Measurements from ENCODE around the gene CHCHD1. TPM values are rescaled to one million over a fixed set of nuclear protein-coding genes. Genes with fewer than 3 reads are reported as not detected.
A peak's percentile ranks its signal among the peaks of the same experiment; 100 is the strongest.
"Not testable (repeated sequence)": the region's sequence is repeated elsewhere in the genome, so short reads cannot be mapped to it uniquely, and the experiment has no call there.

Gene CHCHD1
- polyA plus RNA-seq, 3 donors: 47.1 to 51.8 (median 50.2) TPM

DNA sequence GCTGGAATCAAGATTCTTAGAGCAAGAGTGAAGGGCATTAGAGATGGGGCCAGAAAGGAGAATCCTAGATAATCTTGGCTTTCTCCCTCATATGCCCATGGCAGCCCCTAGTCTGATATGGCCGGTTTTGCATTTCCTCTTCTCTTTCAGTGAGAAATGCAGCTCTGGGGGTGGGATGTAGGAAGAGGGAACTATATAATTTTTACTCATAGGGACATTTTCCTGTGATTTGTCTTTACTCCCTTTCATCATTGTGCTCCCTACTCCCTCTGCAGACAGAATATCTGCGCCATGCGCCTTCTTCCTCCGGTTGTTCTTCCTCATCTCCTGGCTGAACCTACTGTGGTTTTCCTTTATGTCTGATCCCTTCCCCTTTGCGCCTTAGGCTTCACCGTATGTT lies 16.8 kb upstream of the CHCHD1 start:
- DNase-seq (ENCODE audit: low read depth in 3 of 3, low spot score in 2 of 3): no peak

DNA sequence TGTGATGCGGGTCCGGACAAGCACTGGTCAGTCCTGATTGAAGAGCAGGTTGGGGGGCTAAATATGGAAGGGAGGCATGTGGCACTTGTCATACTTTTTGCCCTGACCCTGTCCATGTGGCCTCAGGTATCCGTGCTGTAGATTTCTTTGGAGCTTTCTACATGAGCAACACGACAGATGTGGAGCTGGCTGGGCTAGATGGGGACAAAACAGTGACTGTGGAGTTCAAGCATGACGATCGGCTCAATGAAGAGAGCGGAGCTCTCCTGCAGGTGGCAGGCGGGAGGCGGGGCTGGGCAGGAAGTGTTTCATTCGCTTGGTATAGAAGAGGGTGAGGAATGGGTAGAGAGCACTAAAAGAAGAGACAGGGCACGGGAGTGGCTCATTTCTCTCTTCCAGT lies 13.0 kb upstream of the CHCHD1 start:
- no peak for DNase-seq (ENCODE audit: low read depth in 3 of 3, low spot score in 2 of 3)

DNA sequence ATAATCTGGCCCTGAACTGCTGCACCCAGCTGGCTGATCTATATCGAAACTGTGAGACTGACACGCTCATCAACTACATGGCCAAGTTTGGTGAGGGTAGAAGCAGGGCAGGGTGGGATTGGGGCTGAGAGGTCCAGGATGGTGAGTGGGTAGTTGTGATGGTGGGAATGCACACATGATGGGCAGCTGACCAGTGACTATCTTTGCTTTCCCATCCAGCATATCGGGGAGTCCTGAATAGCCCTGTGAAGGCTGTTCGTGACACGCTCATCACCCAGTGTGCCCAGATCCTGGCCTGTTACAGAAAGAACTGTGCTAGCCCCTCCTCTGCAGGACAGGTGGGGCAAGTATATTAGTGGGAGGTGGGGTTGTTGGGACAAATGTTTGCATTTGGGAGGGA lies 12.5 kb upstream of the CHCHD1 start:
- DNase-seq (ENCODE audit: low read depth in 3 of 3, low spot score in 2 of 3): no peak

DNA sequence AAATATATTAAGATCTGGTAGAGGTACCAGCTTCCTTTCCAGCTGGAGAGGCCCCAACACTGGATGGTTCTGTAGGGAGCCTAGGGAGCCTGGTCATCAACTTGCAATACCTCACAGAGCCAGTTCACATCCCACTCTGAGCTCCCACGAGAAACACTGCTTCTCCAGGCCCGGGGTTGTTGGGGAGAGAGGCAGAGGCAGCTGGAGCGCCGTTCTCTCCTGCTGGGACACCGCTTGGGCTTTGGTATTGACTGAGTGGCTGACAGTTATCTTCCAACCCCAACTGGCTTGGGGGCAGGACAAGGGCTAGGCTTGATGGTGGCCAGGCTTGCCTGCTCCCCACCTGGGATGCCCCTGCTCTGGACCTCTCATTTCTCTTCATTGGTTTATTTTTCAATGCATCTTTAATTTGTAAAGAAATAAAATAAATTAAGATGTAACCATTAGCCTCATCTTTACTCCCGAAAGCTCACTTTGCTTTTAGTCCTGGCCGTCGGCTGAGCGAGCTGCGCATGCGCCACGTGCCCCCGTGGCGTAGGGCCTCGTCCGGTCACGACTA lies 10.0 kb upstream of the CHCHD1 start:
- DNase-seq (ENCODE audit: low read depth in 3 of 3, low spot score in 2 of 3): peak; percentile 66 to 79 (median 76)

DNA sequence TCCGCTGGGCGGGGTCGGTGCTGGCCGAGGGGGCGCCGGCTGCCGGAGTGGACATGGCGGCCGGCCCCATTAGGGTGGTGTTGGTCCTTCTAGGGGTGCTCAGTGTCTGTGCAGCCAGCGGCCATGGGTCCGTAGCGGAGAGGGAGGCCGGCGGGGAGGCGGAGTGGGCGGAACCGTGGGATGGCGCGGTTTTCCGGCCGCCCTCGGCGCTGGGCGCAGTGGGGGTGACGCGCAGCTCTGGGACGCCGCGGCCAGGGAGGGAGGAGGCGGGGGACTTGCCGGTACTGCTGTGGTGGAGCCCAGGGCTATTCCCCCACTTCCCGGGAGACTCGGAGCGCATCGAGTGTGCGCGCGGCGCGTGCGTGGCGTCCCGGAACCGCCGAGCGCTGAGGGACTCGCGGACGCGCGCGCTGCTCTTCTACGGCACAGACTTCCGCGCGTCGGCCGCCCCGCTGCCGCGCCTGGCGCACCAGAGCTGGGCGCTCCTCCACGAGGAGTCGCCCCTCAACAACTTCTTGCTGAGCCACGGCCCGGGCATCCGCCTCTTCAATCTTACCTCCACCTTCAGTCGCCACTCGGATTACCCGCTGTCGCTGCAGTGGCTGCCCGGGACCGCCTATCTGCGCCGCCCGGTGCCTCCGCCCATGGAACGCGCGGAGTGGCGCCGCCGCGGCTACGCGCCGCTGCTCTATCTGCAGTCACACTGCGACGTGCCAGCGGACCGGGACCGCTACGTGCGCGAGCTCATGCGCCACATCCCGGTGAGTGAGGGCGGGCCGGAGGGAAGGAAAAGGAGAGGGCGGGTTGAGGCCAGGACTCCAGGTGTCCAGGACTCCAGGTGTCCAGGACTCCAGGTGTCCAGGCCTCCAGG lies 9.3 kb upstream of the CHCHD1 start:
- peak in 1 of 3 donors; percentile 68 for DNase-seq (ENCODE audit: low read depth in 3 of 3, low spot score in 2 of 3)

DNA sequence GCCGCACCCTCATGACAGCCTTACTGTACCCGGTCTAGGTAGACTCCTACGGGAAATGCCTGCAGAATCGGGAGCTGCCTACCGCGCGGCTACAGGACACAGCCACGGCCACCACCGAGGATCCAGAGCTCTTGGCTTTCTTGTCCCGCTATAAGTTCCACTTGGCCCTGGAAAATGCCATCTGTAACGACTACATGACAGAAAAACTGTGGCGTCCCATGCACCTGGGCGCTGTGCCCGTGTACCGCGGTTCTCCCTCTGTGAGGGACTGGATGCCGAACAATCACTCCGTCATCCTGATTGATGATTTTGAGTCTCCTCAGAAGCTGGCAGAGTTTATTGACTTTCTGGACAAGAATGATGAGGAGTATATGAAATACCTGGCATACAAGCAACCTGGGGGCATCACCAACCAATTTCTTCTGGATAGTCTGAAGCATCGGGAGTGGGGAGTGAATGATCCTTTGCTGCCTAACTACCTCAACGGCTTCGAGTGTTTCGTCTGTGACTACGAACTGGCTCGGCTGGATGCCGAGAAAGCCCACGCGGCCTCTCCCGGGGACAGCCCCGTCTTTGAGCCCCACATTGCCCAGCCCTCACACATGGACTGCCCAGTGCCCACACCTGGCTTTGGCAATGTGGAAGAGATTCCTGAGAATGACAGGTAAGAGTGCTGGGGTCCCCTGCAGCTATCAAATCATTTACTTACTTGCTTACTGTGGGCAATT lies 8.5 kb upstream of the CHCHD1 start:
- no peak for DNase-seq (ENCODE audit: low read depth in 3 of 3, low spot score in 2 of 3)

DNA sequence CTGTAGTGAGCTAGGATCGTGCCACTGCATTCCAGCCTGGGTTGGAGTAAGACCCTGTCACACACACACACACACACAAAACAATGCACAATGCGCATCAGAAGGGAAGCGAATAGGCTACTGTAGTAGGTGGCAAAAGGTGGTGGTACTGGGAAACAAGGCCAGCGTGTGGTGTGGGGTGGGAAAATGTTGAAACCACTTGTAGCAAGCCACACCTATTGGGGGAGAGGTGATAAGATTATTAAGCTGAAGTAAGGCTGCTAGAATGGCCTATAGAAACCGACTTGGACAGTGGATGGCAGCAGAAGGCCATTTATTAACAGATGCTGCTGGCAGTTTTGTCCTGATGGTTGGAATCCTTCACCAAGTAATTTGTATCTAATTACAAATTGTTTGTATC lies 7.2 kb upstream of the CHCHD1 start:
- DNase-seq (ENCODE audit: low read depth in 3 of 3, low spot score in 2 of 3): no peak

DNA sequence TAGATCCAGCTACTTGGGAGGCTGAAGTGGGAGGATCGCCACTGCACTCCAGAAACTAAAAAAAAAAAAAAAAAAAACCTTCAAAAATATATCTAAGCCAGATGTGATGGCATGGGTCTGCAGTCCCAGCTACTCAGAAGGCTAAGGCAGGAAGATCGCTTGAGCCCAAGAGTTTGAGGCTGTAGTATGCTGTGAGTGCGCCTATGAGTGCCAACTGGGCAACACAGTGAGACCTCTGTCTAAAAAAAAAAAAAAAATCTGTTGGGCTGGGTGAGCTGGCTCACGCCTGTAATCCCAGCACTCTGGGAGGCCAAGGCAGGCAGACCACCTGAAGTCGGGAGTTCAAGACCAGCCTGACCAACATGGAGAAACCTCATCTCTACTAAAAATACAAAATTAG lies 2.8 kb upstream of the CHCHD1 start:
- no peak for DNase-seq (ENCODE audit: low read depth in 3 of 3, low spot score in 2 of 3)

DNA sequence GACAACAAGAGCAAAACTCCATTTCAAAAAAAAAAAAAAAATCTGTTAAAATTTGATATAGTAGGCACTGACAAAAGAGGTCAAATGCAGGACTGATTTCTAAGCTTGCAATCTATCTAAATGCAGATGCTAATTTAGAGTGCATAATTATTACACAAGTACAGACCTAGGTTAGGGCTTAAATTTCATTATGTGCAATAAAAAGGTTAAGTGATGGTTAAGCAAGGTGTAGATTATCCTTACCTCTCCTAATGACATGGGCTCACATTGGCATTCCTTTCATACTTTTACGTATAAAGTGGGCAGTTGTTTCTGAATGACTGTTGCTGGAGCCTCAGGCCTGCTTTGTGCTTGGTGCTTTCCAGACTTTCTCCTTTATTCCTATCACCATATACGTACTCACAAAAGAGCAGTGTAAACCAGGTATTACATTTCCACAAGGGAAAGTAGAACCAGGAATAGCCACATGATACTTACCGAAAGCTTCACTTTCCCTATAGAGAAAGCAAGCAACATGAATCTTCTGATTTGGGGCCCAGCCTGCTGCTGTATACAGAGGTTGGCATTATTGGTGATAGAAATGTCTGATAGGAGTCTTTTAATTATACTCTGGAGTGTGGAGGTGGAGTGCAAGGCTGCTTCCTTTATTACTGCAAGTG lies 2.2 kb upstream of the CHCHD1 start:
- DNase-seq (ENCODE audit: low read depth in 3 of 3, low spot score in 2 of 3): no peak

DNA sequence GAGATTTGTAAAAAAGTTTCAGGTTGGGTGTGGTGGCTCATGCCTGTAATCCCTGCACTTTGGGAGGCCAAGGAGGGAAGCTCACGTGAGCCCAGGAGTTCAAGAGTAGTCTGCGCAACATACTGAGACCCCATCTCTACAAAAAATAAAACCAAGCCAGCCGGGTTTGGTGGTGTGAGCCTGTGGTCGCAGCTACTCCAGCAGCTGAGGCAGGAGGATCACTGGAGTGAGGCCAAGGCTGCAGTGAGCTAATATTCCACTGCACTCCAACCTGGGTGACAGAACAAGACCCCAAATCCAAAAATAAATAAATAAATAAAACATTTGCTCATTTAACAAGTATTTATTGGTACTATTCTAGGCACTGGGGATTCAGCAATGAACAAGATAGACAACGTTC lies 1.5 kb upstream of the CHCHD1 start:
- DNase-seq (ENCODE audit: low read depth in 3 of 3, low spot score in 2 of 3): no peak

DNA sequence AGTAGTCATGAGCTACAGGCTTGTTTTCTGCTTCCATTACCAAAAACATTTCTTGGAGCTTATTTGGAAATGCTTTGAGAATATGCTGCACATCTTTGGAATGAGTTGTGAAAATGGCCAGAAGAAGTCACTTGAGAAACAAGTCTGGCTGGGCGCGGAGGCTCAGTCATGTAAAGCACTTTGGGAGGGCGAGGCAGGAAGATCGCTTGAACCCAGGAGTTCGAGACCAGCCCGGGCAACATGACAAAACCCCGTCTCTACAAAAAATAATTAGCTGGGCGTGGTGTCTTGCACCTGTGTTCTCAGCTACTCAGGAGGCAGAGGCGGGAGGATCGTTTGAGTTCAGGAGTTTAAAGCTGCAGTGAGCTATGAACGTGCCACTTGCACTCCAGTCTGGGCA lies 882 bp upstream of the CHCHD1 start:
- no peak for DNase-seq (ENCODE audit: low read depth in 3 of 3, low spot score in 2 of 3)

DNA sequence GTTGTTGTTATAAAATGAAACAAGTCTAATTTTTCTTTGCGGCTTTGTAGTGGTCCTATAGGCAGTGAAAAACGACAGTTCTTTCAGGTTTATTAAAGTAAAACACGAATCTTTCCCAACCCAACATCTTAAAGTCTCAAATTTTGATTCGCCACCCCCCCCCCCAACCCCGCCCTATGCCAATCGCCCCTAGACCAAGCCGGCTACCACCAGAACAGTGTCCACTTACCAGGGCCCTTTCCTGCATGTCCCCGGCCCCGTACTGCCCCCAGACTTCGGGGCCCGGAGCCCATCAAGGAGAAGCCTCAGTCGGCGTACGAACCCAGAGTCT lies 335 bp upstream of the CHCHD1 start:
- no peak for DNase-seq (ENCODE audit: low read depth in 3 of 3, low spot score in 2 of 3)

DNA sequence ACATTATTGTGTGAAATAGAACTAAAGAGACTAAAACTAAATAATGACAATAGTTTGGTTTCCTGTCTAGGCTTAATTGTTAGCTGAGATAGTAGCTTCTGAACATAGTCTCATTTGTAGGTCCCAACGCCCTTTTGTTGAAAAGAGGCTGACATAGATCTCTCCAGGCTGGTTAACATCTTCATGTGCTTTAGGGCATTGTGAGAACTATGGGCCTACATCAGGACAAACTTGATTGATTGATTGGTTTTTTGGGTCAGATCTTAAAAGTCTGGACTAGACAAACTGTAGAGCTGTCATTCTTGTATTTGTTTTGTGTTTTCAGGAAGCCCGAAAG lies 869 bp downstream of the CHCHD1 start:
- DNase-seq (ENCODE audit: low read depth in 3 of 3, low spot score in 2 of 3): no peak

DNA sequence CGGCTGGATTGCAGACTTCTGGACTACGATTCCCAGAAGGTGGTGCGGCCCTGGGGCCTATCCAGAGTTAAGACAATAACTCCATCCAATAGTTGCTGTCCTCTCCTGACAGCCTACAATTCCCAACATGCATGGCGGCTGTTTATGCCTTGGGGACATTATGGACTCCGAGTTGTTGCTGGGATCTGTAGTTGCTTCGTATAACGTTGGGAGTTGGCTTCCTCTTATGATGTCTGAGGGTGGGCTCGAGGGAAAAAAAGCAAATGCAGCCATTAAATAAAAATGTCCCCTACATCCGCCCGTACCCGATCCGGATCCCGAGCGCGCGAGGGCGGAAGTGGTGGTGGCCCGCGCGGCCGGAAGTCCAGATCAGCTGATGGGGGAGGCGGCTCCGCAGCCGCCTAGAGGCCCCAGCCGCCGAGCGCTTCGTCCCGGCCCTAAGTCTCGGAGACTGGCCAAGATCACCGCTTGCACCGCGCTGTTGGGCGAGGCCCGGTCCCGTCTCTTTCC lies 3.4 kb downstream of the CHCHD1 start, which contains the start of gene ZSWIM8:
ZSWIM8 (plus strand) TSS at position 396 of the 510 bp plus-strand sequence. CDS start 273 bp downstream, outside the sequence.
- DNase-seq (ENCODE audit: low read depth in 3 of 3, low spot score in 2 of 3): peak; percentile 92 to 96 (median 93)

DNA sequence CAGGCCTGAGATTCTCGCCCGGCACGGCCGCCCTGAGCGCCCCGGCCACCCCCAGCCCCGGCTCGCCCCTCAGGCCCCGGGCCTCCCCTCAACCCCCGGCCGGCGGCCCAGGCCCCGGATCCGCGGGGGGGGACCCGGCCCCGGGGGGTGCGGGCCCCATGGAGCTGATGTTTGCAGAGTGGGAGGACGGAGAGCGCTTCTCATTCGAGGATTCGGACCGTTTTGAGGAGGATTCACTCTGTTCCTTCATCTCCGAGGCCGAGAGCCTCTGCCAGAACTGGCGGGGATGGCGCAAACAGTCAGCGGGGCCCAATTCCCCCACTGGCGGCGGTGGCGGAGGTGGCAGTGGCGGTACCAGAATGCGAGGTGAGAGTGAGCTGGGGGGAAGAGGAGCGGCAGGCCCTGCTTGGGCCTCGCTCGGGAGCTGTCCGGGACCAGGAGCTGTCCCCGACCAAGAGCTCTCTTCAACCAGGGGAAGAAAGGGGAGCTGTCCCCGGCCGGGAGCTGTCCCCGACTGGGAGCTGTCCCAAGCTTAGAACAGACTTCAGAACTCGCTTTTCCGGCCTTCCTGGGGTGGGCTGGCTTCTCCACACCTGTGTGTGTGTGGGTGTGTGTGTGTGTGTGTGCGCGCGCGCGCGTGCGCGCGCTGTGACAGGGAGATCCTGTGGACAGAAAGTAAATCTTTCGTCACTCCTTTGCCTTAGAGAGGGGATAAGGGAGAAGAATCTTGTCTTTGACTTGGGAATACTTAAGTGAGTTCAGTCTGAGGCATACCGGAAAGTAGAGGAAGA lies 4.1 kb downstream of the CHCHD1 start:
- no peak for DNase-seq (ENCODE audit: low read depth in 3 of 3, low spot score in 2 of 3)

DNA sequence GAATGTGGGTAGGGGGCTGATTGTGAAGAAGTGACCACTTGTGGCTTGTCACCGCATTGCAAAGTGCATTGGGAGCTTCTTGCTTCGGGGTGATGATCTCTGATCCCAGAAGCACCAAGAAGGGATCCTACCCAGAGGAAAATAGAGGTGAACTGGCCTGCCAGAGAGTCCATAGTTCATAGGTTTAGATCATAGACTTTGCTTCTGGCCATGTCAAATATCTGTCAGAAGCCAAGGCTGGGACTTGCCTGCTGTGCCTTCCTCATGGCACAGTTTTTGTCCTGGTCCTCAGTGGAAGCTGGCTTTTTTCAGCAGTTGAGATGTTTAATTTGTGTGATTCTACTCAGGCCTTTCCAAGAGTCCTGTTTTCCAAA lies 4.7 kb downstream of the CHCHD1 start:
- DNase-seq (ENCODE audit: low read depth in 3 of 3, low spot score in 2 of 3): no peak

DNA sequence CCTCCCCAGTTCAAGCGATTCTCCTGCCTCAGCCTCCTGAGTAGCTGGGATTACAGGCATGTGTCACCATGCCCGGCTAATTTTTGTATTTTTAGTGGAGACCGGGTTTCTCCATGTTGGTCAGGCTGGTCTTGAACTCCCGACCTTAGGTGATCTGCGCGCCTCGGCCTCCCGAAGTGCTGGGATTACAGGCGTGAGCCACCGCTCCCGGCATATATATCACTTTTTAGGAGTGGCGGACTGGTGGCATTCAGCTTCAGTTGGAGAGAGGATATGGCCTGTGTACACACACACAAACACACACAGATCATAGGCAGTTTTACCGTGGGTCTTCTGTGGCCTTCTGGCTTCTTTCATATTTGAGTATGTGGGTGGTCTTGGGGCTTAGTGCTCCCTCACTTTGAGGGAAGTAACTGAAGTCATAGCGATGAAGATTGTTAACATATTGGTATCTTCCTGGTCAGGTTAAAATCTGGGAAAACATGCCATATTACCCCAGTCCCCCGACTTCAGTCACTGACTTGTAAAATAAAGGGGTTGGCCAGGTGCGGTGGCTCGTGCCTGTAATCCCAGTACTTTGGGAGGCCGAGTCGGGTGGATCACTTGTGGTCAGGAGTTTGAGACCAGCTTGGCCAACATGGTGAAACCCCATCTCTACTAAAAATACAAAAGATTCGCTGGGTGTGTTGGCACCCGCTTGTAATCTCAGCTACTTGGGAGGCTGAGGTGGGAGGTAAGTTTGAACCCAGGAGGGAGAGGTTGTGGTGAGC lies 5.4 kb downstream of the CHCHD1 start:
- DNase-seq (ENCODE audit: low read depth in 3 of 3, low spot score in 2 of 3): not testable (repeated sequence)

DNA sequence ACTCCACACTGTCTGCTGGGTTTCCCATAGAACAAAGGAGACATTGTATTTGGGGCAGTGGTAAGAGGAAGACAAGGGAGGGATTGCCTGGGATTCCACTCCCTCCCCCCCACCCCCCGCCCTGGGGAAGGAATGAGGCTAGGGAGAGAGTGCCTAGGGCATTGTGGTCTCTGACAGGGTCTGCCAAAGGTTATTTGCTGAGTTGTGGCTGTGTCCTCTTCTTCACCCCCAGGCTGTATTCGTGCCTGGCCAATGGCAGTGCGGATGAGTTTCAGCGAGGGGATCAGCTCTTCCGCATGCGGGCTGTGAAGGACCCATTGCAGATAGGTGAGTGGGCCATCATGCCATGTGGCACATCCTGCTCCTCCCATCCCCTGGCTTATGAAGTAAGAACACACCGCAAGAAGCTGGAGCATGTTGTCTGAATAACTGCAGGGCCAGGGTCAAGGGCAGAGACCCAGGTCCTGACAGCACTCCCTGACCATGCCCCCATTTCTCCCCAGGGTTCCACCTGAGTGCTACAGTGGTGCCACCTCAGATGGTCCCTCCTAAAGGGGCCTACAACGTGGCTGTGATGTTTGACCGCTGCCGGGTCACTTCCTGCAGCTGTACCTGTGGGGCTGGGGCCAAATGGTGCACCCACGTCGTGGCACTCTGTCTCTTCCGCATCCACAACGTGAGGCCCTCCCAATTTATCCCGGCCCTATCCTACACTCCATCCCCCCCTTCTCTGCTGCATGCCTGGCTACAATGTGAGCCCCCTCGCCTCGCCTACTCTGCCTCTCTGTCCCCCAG lies 7.2 kb downstream of the CHCHD1 start:
- no peak for DNase-seq (ENCODE audit: low read depth in 3 of 3, low spot score in 2 of 3)

DNA sequence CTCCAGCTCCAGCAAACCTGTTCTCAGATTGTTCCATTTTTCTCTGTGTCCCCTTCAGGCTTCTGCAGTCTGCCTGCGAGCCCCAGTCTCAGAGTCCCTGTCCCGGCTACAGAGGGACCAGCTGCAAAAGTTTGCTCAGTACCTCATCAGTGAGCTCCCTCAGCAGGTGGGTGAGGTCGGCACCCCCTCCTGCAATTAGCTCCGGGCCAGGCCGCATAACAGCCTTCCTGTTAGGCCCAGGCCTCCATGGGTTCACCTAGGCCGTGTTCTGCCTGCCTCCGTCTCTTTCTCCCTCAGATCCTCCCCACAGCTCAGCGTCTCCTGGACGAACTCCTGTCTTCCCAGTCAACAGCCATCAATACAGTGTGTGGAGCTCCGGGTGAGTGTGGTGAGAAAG lies 7.8 kb downstream of the CHCHD1 start:
- DNase-seq (ENCODE audit: low read depth in 3 of 3, low spot score in 2 of 3): no peak
